GM21786 (cell line): Measurements from ENCODE around the gene GGCX.
A peak's percentile ranks its signal among the peaks of the same experiment; 100 is the strongest.

Source experiments
- ATAC-seq: cut with Tn5 transposase; IDR thresholded peaks from one replicate; pipeline ENCODE4 v1.9.1; 2021; ENCODE audit not compliant: unreplicated experiment

GGCX gene

GRCh38 chr2:85542777-85543176, 18.5 kb downstream of the GGCX start:
- no peak for ATAC-seq

- ATAC-seq, result no peak
Measured at GRCh38 chr2:85541753-85542457, 19.4 kb downstream of the GGCX start.

GRCh38 chr2:85541262-85541661, 20.0 kb downstream of the GGCX start:
- ATAC-seq, result no peak

DNA sequence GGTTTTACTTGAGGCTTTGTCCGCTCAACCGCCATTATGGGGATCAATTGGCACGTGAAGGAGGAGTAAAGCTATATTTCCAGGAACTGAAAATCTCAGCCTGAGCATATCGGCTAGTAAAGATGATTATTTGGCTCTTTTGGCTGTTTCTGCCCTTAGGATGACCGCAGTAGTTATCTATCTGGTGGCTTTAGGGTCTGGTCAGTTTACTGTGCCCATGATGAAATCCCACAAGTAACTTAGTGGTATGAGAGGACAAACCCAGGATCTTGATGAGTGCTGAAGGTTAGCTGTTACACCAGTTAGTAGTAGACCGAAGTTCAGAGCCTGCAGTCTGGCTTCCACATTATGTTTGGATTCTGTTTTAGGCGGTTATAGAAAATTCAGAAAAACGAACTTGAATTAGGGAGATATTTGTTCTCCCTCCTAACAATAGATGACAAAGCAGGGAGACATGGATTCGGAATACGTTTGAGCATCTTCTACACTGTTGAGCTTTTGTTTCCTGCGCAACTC, 21.1 kb downstream of the GGCX start:
- no peak for ATAC-seq

DNA sequence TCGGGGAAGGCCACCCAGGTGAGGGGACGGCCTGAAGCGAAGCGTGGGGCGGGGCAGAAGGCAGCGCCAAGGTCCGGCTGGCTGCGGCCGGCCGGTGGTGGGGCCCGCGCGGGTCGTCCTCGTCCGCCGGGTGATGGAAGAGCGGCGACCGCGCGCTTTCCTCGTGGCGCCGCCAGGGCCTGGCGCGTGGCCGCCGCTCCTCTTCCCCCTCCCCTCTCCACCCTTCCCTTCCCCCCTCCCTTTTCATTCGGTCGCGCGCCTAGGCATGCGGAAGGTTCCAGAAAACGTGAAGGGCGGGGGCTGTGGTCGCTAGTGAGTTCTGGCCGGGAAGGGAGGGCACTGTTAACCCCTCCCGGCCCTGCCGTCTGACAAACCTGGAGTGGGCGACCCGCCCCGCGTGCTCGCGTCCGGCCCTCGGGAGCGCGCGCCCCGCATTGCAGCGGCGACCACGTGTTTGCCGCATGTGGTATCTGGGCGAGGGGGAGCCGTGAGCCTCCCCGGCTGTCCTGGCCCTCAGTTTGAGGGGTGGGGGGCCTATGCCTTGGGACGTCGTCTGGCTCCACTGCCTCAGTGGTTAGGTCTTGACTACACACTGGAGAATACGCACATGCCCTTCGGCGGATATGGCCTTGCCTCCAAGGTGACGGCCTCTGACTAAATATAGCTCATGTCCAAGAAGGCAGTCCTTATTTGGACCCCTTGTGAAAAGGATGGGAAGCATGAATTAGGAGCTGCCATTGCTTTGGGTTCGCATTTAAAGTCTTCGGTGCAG, 21.7 kb downstream of the GGCX start:
- ATAC-seq, result peak; percentile 18

DNA sequence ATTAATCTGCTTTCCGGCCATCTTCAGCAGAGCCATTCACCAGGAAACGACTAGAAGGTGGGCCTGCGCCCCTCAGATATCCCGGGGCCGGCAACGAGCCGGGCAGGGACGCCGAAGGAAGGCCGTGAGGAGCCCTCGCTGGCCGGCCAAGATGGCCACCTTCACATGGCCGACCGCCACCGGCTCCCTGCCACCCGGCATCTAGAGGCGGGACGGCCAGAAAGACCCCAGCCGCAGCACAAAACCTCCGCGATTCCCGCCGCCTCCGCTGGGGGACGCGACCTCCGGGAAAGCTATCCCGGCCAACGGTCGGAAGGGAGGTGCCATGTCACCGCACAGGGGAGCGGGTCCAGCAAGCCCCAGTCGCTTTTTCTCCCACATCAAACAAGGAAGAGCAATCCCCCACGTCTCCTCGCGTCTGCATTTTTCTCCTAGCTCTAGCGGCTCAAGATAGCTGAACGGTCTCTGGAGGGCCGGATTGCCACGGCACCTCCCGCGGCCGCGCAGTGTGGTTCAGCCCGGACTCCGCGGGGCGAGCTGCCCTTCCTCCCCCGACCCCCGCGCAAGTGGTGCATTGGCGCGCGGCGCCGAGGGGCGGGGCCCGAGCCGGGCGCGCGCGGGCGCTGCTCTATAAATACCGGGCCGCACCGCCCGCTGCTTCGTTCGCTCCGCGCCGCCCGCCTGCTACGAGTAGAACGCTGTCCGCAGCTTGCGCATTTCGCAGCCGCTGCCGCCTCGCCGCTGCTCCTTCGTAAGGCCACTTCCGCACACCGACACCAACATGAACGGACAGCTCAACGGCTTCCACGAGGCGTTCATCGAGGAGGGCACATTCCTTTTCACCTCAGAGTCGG, 22.6 kb downstream of the GGCX start, which contains the start of gene MAT2A:
MAT2A (plus strand) TSS at position 662 of the 854 bp plus-strand sequence; CDS start at position 782, 120 bp downstream.
- ATAC-seq, result peak; percentile 64

DNA sequence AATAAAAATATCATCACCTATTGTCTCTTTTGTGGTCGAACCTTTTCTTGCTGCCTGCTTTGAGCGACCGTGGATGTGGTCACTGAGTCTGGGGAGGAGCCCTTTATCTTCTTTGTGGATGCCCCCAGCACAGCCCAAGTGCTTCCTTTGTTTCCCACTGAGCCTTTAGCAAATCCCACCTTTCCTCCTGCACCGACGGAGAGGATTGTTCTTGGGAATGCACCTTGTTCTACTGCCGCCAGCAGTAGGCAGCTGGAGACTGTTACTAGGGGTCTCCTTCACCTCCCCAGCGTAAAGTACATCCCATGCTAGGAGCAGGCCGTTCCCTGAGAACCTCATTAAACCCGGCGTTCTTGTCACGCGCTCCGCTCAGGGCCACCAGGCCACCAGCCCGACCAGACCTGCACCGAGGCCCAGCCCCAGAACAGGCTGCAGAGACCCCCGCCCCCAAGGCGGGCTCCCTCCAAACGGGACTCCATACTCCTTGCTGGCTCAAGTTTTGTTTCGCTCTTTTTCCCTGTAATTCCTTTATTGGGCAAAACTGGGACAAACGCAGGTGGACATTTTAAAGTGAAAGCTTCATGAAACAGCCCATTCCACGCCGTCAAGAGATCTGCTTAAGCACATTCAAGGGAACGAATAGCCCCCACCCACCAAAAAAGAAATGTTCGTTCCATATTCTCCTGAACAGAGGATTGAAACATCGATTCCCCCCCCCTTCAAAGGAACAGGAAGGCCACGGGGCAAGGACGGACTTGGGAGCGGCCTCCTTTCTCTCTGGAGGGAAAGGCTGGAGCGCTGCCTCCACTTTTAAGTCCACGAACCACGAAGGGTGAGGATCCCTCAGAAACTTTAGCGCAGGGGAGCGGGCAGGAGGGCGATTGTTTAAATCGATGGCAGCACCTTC, 23.4 kb downstream of the GGCX start:
- no peak for ATAC-seq

GRCh38 chr2:85536479-85536878, 24.8 kb downstream of the GGCX start:
- no peak for ATAC-seq

DNA sequence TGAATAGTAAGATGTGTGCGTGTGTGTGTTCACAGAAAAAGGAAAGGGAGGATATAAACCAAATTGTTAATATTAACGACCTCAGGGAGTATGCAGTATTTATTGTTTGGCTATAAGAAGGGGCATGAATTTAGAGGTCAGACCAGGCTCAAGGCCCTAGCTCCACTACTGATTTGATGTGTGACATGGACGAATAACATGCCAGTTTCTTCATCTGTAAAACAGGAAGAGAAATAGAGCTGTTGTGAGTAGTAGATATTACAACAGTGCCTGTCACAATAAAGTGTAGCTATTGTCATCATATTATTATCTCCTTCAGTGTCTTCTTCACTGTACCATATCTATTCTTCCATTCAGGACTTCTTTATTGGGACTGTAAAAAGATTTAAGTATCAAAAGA, 26.4 kb downstream of the GGCX start:
- no peak for ATAC-seq

DNA sequence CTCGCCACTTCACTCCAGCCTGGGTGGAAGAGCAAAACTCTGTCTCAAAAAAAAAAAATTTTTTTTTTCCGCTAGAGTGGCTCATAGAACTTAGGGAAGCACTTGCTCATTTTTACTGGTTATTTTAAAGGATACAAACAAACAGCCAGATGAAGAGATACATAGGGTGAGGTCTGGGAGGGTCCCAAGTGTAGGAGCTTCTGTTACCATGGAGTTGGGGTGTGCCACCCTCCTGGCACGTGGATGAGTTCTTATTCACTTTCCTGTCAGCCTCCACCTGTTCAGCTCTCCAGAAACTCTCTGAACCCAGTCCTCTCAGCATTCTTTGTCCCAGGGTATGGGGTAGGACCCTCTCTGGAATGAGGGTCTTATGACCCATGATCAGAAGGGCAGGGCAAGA, 27.2 kb downstream of the GGCX start:
- ATAC-seq, result no peak

DNA sequence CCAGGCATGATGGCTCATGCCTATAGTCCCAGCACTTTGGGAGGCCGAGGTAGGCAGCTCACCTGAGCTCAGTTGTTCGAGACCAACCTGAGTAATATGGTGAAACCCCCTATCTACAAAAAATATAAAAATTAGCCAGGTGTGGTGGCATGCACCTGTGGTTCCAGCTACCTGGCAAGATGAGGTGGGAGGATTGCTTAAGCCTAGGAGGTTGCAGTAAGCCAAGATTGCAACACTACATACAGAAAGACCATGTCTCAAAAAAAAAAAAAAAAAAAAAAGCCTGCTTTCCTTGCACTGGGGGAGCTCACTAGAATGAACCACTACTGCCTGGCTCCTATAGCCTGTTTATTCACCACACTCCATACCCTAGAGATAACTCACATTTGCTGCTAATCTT, 29.7 kb downstream of the GGCX start:
- no peak for ATAC-seq

DNA sequence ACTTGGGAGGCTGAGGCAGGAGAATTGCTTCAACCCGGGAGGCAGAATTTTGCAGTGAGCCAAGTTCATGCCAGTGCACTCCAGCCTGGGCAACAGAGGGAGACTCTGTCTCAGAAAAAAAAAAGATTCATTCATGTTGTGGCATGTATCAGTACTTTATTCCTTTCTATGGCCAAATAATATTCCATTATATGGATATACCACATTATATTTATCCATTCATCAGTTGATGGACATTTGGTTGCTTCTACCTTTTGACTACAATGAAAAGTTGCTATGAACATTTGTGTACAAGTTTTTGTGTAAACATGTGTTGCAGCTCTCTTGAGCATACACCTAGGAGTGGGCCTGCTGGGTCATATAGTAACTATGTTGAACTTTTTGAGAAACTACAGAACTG, 31.5 kb downstream of the GGCX start:
- no peak for ATAC-seq

GRCh38 chr2:85528355-85528754, 32.9 kb downstream of the GGCX start:
- no peak for ATAC-seq

- ATAC-seq, result no peak
Measured at GRCh38 chr2:85527787-85528186, 33.5 kb downstream of the GGCX start.

- no peak for ATAC-seq
Measured at GRCh38 chr2:85525567-85525966, 35.7 kb downstream of the GGCX start.

- ATAC-seq, result no peak
Measured at GRCh38 chr2:85525029-85525428, 36.3 kb downstream of the GGCX start.

DNA sequence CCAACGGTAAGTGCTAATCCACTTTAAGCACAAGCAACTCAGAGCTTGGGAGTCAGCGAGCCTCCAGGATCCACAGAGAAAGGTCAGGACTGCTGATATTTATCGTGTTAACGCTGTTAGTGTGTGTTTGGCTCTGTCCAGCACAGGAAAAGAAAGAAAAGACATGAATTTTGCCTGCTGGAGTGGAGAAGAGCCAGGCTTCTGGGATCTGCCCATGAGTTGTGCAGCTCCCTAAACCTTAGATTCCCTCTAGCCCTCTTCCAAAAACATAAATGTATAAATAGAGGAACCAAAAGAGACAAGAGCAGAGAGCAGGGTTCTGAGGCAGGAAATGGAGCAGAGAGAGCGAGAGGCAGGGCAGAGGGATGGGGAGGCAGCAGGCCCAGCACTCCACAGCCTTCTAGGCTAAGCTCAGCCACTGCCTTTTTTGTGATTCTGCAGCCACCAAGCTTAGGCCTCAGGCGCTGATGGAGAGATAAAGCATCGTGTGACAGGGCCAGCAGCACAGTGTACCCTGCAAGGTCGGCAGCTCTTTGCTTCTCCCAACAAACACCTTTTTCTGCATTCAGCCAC, 36.9 kb downstream of the GGCX start:
- ATAC-seq, result no peak

GRCh38 chr2:85523903-85524335, 37.4 kb downstream of the GGCX start:
- no peak for ATAC-seq

DNA sequence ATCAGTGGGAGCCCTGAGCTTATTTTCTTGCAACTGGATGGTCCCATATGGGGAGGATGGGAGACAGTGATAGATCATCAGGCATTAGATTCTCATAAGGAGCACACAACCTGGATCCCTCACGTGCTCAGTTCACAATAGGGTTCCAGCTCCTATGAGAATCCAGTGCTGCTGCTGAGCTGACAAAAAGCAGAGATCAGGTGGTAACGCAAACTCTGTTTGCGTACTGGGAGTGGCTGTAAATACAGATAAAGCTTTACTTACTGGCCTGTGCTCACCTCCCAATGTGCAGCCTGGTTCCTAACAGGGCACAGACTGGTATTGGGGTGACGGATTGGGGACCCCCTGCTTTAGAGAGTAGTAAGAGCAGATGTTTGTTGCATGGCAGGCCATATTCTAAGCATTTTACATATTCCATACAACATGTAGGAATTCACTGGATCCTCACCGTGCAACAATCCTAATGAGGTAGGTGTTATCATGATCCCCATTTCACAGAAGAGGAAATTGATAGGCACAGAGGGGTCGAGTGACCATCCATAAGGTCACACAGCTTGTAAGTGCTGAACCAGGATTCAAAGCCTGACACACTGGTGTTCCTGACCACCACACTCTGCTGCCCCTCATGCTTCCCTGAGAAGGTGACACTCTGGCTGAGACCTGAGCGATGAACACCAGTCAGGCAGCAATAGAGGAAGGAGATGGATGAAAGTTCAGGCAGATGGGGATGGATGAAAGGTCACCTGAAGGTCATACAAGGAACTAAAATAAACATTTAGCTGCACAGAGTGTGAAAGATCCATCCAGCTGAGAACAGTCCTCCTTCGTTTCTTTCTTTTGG, 38.0 kb downstream of the GGCX start:
- no peak for ATAC-seq
